ENCODE results near the gene HERPUD1.

HERPUD1 gene

GRCh38 chr16:56985288-56985961 is 53.5 kb downstream of the HERPUD1 start (continued):
- TF ChIP-seq ZNF785 (tag by site-specific recombination; IDR thresholded peaks at IDR 0.05) (no peak), ZNF202 (tag by site-specific recombination; IDR thresholded peaks at IDR 0.05; ENCODE audit: borderline replicate concordance) (no peak), ZNF530 (tag by site-specific recombination; IDR thresholded peaks at IDR 0.05; ENCODE audit: low read depth) (no peak), ZBTB21 (tag by site-specific recombination; IDR thresholded peaks at IDR 0.05) (no peak), MZF1 (tag by site-specific recombination; IDR thresholded peaks at IDR 0.05; ENCODE audit: borderline replicate concordance) (no peak), REPIN1 (tag by site-specific recombination; IDR thresholded peaks at IDR 0.05; ENCODE audit: low read depth) (no peak), ZBTB11 (tag by site-specific recombination; conservative IDR thresholded peaks at IDR 0.05; ENCODE audit: low read depth) (no peak), ZNF561 (tag by site-specific recombination; IDR thresholded peaks at IDR 0.05; ENCODE audit: borderline replicate concordance) (no peak), REST (tag by site-specific recombination; IDR thresholded peaks at IDR 0.05) (no peak), ZNF549 (tag by site-specific recombination; IDR thresholded peaks at IDR 0.05) (no peak), ZNF501 (tag by site-specific recombination; IDR thresholded peaks at IDR 0.05) (no peak), ZNF626 (tag by site-specific recombination; IDR thresholded peaks at IDR 0.05) (no peak), ZNF16 (tag by site-specific recombination; IDR thresholded peaks at IDR 0.05; ENCODE audit: low read depth) (no peak), ZNF747 (tag by site-specific recombination; IDR thresholded peaks at IDR 0.05) (no peak), ZNF324 (tag by site-specific recombination; IDR thresholded peaks at IDR 0.05) (no peak), ZFP37 (tag by site-specific recombination; IDR thresholded peaks at IDR 0.05) (no peak), GLIS2 (tag by site-specific recombination; IDR thresholded peaks at IDR 0.05) (no peak), ZNF791 (tag by site-specific recombination; IDR thresholded peaks at IDR 0.05) (no peak), ZNF138 (tag by site-specific recombination; IDR thresholded peaks at IDR 0.05; ENCODE audit: borderline replicate concordance) (no peak), ZSCAN23 (tag by site-specific recombination; IDR thresholded peaks at IDR 0.05) (no peak), TRIM28 (IDR thresholded peaks at IDR 0.05; ENCODE audit: borderline replicate concordance, low read length) (no peak), ZNF148 (tag by site-specific recombination; IDR thresholded peaks at IDR 0.05; ENCODE audit: borderline replicate concordance) (no peak), ZNF394 (tag by site-specific recombination; IDR thresholded peaks at IDR 0.05; ENCODE audit: borderline replicate concordance) (no peak), ZNF449 (tag by site-specific recombination; IDR thresholded peaks at IDR 0.05) (no peak), MEIS1 (CRISPR knock-in tag; IDR thresholded peaks at IDR 0.05; ENCODE audit: borderline replicate concordance) (no peak), ZNF510 (tag by site-specific recombination; IDR thresholded peaks at IDR 0.05; ENCODE audit: insufficient replicate concordance) (no peak), KLF10 (tag by site-specific recombination; IDR thresholded peaks at IDR 0.05) (no peak), ZBTB7A (tag by site-specific recombination; IDR thresholded peaks at IDR 0.05; ENCODE audit: low read depth) (no peak), ZNF768 (tag by site-specific recombination; IDR thresholded peaks at IDR 0.05) (no peak), ZNF248 (tag by site-specific recombination; IDR thresholded peaks at IDR 0.05) (no peak), MYNN (tag by site-specific recombination; IDR thresholded peaks at IDR 0.05; ENCODE audit: borderline replicate concordance) (no peak)

Data from HEK293 (cell line).